ENCODE results near the gene LITAFD. TPM values are rescaled to one million over a fixed set of nuclear protein-coding genes. Genes with fewer than 3 reads are reported as not detected.

LITAFD gene
- total RNA-seq, 1 experiment from 2014 or later: not detected

GRCh38 chr16:8866884-8867215 is 15.3 kb upstream of the LITAFD start:
- TF ChIP-seq ELF1 (IDR thresholded peaks at IDR 0.05; ENCODE audit: borderline replicate concordance, low read depth) (no peak), ZBTB33 (IDR thresholded peaks at IDR 0.05; ENCODE audit: extremely low read depth, insufficient replicate concordance, low read length) (no peak), REST (IDR thresholded peaks at IDR 0.05; ENCODE audit: low read depth) (no peak), CTCF (IDR thresholded peaks at IDR 0.05 in 2 of 3, conservative IDR thresholded peaks at IDR 0.05 in 1 of 3; ENCODE audit: borderline replicate concordance in 1 of 3, insufficient read depth in 1 of 3, low read depth in 2 of 3, low read length in 2 of 3) (no peak), POLR2AphosphoS5 (IDR thresholded peaks at IDR 0.05; ENCODE audit: low read depth, low read length) (no peak)

More at GRCh38 chr16:8866884-8867215, 15.3 kb upstream of the LITAFD start:
- Histone ChIP-seq H3K9me3 (ENCODE audit: control insufficient read depth in 1 of 2, insufficient read depth in 1 of 2, low read depth in 1 of 2, low read length in 2 of 2) (no peaks in the 10 kb centered on the region), H3K4me2 (ENCODE audit: low read length) (peak overlapping the region; percentile 98), H3K27ac (ENCODE audit: low read depth, low read length) (no peak overlapping the region; the same call in 1 of the 2 replicates), H3K27me3 (ENCODE audit: insufficient read depth, low read length) (no peaks in the 10 kb centered on the region), H2AFZ (ENCODE audit: low read depth, low read length, poor library complexity, severe bottlenecking) (no peak overlapping the region), H3K4me3 (replicated peaks in 1 of 2; ENCODE audit: low read depth in 1 of 2, low read length in 2 of 2) (peak overlapping the region in 1 of 2 experiments; percentile 86; a peak in 1 of 4 replicates), H3K4me1 (ENCODE audit: control insufficient read depth in 1 of 2, insufficient read depth in 2 of 2, low read length in 2 of 2) (peaks cover 61 to 79% of the 10 kb centered on the region in 2 experiments), H4K20me1 (ENCODE audit: insufficient read depth) (no peaks in the 10 kb centered on the region; the same call in 1 of the 2 replicates), H3K9me2 (ENCODE audit: insufficient read depth) (no peaks in the 10 kb centered on the region), H3K79me2 (ENCODE audit: insufficient read depth, low read length) (peaks cover 64% of the 10 kb centered on the region), H3K9ac (ENCODE audit: low read length) (0 out of 2 replicates have a peak overlapping the region, but pooled peaks have one; percentile 90), H3K36me3 (ENCODE audit: control insufficient read depth in 1 of 2, insufficient read depth in 2 of 2, low read length in 2 of 2) (no peaks in the 10 kb centered on the region)
- CTCF ChIA-PET: no interaction called here
- no peak for ATAC-seq
- POLR2A ChIA-PET: no interaction called here
- no peak for DNase-seq (ENCODE audit: low read depth, low spot score)
- RAD21 ChIA-PET (ENCODE audit: low non-redundant PET in 1 of 2, low total read pairs in 2 of 2, uncharacterized antibody in 2 of 2, unreplicated experiment in 2 of 2): no interaction called here
- intact Hi-C loops (cut with micrococcal nuclease): no loop called here
- no TSS peak for BruUV-seq (replicated peaks)
